ENCODE results near the gene GID4. TPM values are rescaled to one million over a fixed set of nuclear protein-coding genes. Genes with fewer than 3 reads are reported as not detected.
A peak's percentile ranks its signal among the peaks of the same experiment; 100 is the strongest.

The GID4 gene
- total and polyA plus RNA-seq, 2 of the 4 experiments (the other 2 are of a cell fraction) = 3.9 to 5.6 TPM

DNA sequence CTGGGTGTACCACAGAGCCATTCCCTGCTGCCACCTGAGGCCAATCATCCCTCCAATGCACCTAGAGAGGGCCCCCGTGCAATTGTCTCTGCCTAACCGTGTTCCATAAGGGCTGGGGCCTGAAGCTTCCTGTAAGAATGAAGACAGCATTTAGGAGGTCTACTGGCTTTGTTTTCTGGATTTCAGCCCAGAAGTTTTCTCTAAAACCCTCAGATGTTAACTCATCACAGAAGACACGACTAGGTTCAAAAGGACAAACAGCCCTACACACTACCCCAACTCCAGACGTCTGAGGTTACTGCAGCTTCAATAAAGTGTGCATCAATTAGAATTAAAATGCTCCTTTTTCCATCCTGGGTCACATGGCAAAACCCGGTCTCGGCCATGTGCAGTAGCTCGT is 37.7 kb downstream of the GID4 start:
- Histone ChIP-seq H3K9me1 (ENCODE audit: insufficient read depth, low read length) (no peaks in the 10 kb centered on the region), H3K4ac (ENCODE audit: low read depth, low read length) (no peak overlapping the region), H3K56ac (ENCODE audit: extremely low read depth, insufficient read depth, low read length) (no peak overlapping the region), H4K20me1 (ENCODE audit: insufficient read depth, low read length) (no peaks in the 10 kb centered on the region), H2AFZ (replicated peaks; ENCODE audit: low read length, poor library complexity) (no peak overlapping the region), H2AK9ac (replicated peaks; ENCODE audit: low read depth, low read length, poor library complexity) (peak overlapping the region; percentile 16), H4K8ac (ENCODE audit: low read depth in 2 of 2, low read length in 2 of 2) (no peak overlapping the region), H3K9me3 (ENCODE audit: control insufficient read depth, insufficient read depth, low read length) (0 out of 2 replicates have a peak, but pooled peaks cover 2% of the 10 kb centered on the region), H4K5ac (ENCODE audit: low read depth, low read length) (no peak overlapping the region), H4K91ac (ENCODE audit: insufficient read depth, low read depth, low read length) (no peak overlapping the region), H3K14ac (replicated peaks; ENCODE audit: low read depth, low read length) (no peak overlapping the region), H3K4me1 (ENCODE audit: control insufficient read depth, insufficient read depth, low read length) (peaks cover 2% of the 10 kb centered on the region; the same call in 1 of the 2 replicates), H3K9ac (ENCODE audit: low read depth, low read length) (no peak overlapping the region), H2AK5ac (ENCODE audit: low read depth, low read length) (no peak overlapping the region), H3K27ac (ENCODE audit: insufficient read depth, low read length) (no peak overlapping the region), H3K36me3 (ENCODE audit: control insufficient read depth, insufficient read depth, low read length) (no peaks in the 10 kb centered on the region), H3K23ac (ENCODE audit: low read depth, low read length) (no peak overlapping the region), H3K4me2 (ENCODE audit: low read depth, low read length) (no peak overlapping the region), H2BK20ac (ENCODE audit: low read depth, low read length) (no peak overlapping the region), H3K27me3 (ENCODE audit: control insufficient read depth, insufficient read depth, low read length) (peaks cover 18% of the 10 kb centered on the region), H3K4me3 (ENCODE audit: insufficient read depth, low read depth, low read length) (no peak overlapping the region), H2BK120ac (ENCODE audit: low read depth, low read length) (no peak overlapping the region), H3K79me1 (ENCODE audit: low read depth in 1 of 2, low read length in 2 of 2) (no peaks in the 10 kb centered on the region), H3K18ac (ENCODE audit: low read depth, low read length) (no peak overlapping the region), H2BK15ac (ENCODE audit: low read depth, low read length) (no peak overlapping the region), H2BK5ac (ENCODE audit: low read depth, low read length, poor library complexity, severe bottlenecking) (no peak overlapping the region)
- CTCF ChIA-PET = no interaction called here
- WGBS, 2 experiments (ENCODE audit: extremely low coverage in 2 of 2, insufficient read length in 1 of 2) = 37% methylated on average over 4 of the region's 7 CpGs; no CpG with 5 or more reads in 1 of the 2 experiments
- ATAC-seq (ENCODE audit: low read depth) = peak; percentile 48
- TF ChIP-seq RCOR1 (IDR thresholded peaks at IDR 0.05; ENCODE audit: insufficient replicate concordance, low read length) = no peak
- TF ChIP-seq BHLHE40 (IDR thresholded peaks at IDR 0.05; ENCODE audit: low read depth, low read length) = no peak
- TF ChIP-seq POLR2A (IDR thresholded peaks at IDR 0.05; ENCODE audit: low read depth, low read length) = no peak
- TF ChIP-seq MXI1 (IDR thresholded peaks at IDR 0.05; ENCODE audit: borderline replicate concordance, low read depth, low read length) = no peak
- no peak for TF ChIP-seq RFX5 (IDR thresholded peaks at IDR 0.05; ENCODE audit: low read depth, low read length)
- TF ChIP-seq SMC3 (IDR thresholded peaks at IDR 0.05; ENCODE audit: low read depth, low read length) = no peak
- TF ChIP-seq MAFK (IDR thresholded peaks at IDR 0.05; ENCODE audit: low read depth, low read length) = no peak
- no peak for TF ChIP-seq FOS (IDR thresholded peaks at IDR 0.05; ENCODE audit: low read depth, low read length)
- dilution Hi-C loops (cut with HindIII; ENCODE audit: low sequenced_read_pairs, unreplicated experiment) (no loop called here), in situ Hi-C loops (cut with MboI; ENCODE audit: low sequenced_read_pairs) (no loop called here), intact Hi-C loops (cut with micrococcal nuclease) (no loop called here)
- DNase-seq = peak; percentile 19
- no TSS peak for BruUV-seq (replicated peaks)
- POLR2A ChIA-PET (ENCODE audit: unreplicated experiment) = no interaction called here

Data from IMR-90 (cell line).